SK-N-SH treated with all-trans-retinoic acid at 6 μM for 48 hours (cell line): Measurements from ENCODE around the gene PPP2R5D.

Experiments
- ARNTL ChIP-seq: fragments of 450-650 bp; formaldehyde crosslinking; IDR thresholded peaks from 2 replicates; pipeline ENCODE4 v1.5.0; 2020; ENCODE audit warnings: low read depth, mild to moderate bottlenecking, moderate library complexity, borderline replicate concordance
- CREB5 ChIP-seq: fragments of 250-450 bp; sonication (Bioruptor Pico); IDR thresholded peaks from 2 replicates; pipeline ENCODE4 v1.5.1; 2020; ENCODE audit warnings: low read depth, mild to moderate bottlenecking, moderate library complexity
- CSDC2 ChIP-seq: fragments of 250-450 bp; sonication (Bioruptor Pico); IDR thresholded peaks from 2 replicates; pipeline ENCODE4 v1.5.0; 2020; ENCODE audit warnings: mild to moderate bottlenecking, moderate library complexity
- CSRNP3 ChIP-seq: fragments of 250-450 bp; sonication (Bioruptor Pico); IDR thresholded peaks from 2 replicates; pipeline ENCODE4 v1.5.1; 2021; ENCODE audit warnings: mild to moderate bottlenecking, moderate library complexity
- ESRRG ChIP-seq: fragments of 250-450 bp; sonication (Bioruptor Pico); IDR thresholded peaks from 2 replicates; pipeline ENCODE4 v1.6.1; 2021; ENCODE audit warnings: mild to moderate bottlenecking
- OSR1 ChIP-seq: fragments of 250-450 bp; sonication (Bioruptor Pico); IDR thresholded peaks from 2 replicates; pipeline ENCODE4 v1.8.0; 2022; ENCODE audit warnings: moderate library complexity, mild to moderate bottlenecking, inconsistent platforms
- PATZ1 ChIP-seq: fragments of 250-450 bp; sonication (Bioruptor Pico); IDR thresholded peaks from 2 replicates; pipeline ENCODE4 v1.8.0; 2020; ENCODE audit warnings: mild to moderate bottlenecking, moderate library complexity, borderline replicate concordance
- POU6F1 ChIP-seq: fragments of 250-450 bp; sonication (Bioruptor Pico); IDR thresholded peaks from 2 replicates; pipeline ENCODE4 v1.8.0; 2021; ENCODE audit warnings: low read depth, mild to moderate bottlenecking, moderate library complexity, borderline replicate concordance
- PPARA ChIP-seq: fragments of 250-450 bp; sonication (Bioruptor Pico); IDR thresholded peaks from 2 replicates; pipeline ENCODE4 v1.5.0; 2020; ENCODE audit warnings: mild to moderate bottlenecking, borderline replicate concordance
- SNAI2 ChIP-seq: fragments of 250-450 bp; sonication (Bioruptor Pico); IDR thresholded peaks from 2 replicates; pipeline ENCODE4 v1.5.0; 2020; ENCODE audit warnings: mild to moderate bottlenecking, moderate library complexity
- TCF4 ChIP-seq: fragments of 250-450 bp; sonication (Bioruptor Pico); IDR thresholded peaks from 2 replicates; pipeline ENCODE4 v1.8.0; 2021; ENCODE audit warnings: mild to moderate bottlenecking, moderate library complexity, borderline replicate concordance
- ZFP3 ChIP-seq: fragments of 250-450 bp; sonication (Bioruptor Pico); IDR thresholded peaks from 2 replicates; pipeline ENCODE4 v1.5.0; 2020; ENCODE audit warnings: mild to moderate bottlenecking, moderate library complexity
- ZFP30 ChIP-seq: fragments of 450-650 bp; formaldehyde crosslinking; IDR thresholded peaks from 2 replicates; pipeline ENCODE4 v1.5.0; 2022; ENCODE audit warnings: mild to moderate bottlenecking, moderate library complexity
- ZNF8 ChIP-seq: fragments of 450-650 bp; formaldehyde crosslinking; IDR thresholded peaks from 2 replicates; pipeline ENCODE4 v1.5.0; 2020; ENCODE audit warnings: mild to moderate bottlenecking, moderate library complexity

- TF ChIP-seq PATZ1 (no peak), ZFP3 (no peak), CREB5 (no peak), TCF4 (CRISPR knock-in tag) (no peak), ZNF8 (no peak), PPARA (no peak), POU6F1 (no peak), OSR1 (CRISPR knock-in tag) (no peak), ARNTL (no peak), CSDC2 (CRISPR knock-in tag) (no peak), ESRRG (CRISPR knock-in tag) (no peak), CSRNP3 (no peak), ZFP30 (CRISPR knock-in tag) (no peak), SNAI2 (CRISPR knock-in tag) (no peak)
Measured at GRCh38 chr6:42971746-42972327, 12.5 kb upstream of the PPP2R5D start.
